ENCODE results near the gene TRIM8.

TRIM8 gene

DNA sequence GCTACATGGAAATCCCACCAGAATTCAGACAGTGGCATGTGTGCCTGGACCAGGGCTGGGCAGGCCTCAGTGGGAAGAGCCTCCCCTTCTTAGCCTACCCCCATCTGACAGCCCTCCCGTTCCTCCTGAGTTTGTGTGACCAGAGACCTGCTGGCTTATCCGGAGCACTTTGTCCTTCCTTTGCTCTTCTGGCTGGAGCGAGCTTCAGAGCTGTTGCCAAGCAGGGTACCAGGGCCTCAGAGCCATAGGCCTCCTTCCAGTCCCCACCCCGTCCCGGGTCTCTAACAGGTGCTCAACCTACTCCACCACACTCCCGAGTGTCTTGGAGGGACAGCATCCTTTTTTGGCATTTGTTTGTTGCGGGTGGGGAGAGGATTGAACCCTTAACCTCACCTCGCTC is 26.5 kb upstream of the TRIM8 start:
- H3K27me3 ChIP-seq (ENCODE audit: insufficient read depth, poor library complexity, severe bottlenecking) = no peaks in the 10 kb centered on the region
- H3K9me3 ChIP-seq (ENCODE audit: severe bottlenecking) = no peaks in the 10 kb centered on the region
- DNase-seq (ENCODE audit: low spot score) (no peak), ATAC-seq (ENCODE audit: low read depth) (no peak)
- TF ChIP-seq, protein P1, sequence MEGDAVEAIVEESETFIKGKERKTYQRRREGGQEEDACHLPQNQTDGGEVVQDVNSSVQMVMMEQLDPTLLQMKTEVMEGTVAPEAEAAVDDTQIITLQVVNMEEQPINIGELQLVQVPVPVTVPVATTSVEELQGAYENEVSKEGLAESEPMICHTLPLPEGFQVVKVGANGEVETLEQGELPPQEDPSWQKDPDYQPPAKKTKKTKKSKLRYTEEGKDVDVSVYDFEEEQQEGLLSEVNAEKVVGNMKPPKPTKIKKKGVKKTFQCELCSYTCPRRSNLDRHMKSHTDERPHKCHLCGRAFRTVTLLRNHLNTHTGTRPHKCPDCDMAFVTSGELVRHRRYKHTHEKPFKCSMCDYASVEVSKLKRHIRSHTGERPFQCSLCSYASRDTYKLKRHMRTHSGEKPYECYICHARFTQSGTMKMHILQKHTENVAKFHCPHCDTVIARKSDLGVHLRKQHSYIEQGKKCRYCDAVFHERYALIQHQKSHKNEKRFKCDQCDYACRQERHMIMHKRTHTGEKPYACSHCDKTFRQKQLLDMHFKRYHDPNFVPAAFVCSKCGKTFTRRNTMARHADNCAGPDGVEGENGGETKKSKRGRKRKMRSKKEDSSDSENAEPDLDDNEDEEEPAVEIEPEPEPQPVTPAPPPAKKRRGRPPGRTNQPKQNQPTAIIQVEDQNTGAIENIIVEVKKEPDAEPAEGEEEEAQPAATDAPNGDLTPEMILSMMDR (IDR thresholded peaks at IDR 0.05; ENCODE audit: poor library complexity, severe bottlenecking) = no peak
- H3K4me1 ChIP-seq (ENCODE audit: insufficient read depth, poor library complexity, severe bottlenecking) = no peaks in the 10 kb centered on the region
- H3K36me3 ChIP-seq (ENCODE audit: low read depth) = no peaks in the 10 kb centered on the region
- no peak overlapping the region for H3K27ac ChIP-seq (ENCODE audit: poor library complexity, severe bottlenecking)
- no peak overlapping the region for H3K4me3 ChIP-seq (ENCODE audit: severe bottlenecking)

DNA sequence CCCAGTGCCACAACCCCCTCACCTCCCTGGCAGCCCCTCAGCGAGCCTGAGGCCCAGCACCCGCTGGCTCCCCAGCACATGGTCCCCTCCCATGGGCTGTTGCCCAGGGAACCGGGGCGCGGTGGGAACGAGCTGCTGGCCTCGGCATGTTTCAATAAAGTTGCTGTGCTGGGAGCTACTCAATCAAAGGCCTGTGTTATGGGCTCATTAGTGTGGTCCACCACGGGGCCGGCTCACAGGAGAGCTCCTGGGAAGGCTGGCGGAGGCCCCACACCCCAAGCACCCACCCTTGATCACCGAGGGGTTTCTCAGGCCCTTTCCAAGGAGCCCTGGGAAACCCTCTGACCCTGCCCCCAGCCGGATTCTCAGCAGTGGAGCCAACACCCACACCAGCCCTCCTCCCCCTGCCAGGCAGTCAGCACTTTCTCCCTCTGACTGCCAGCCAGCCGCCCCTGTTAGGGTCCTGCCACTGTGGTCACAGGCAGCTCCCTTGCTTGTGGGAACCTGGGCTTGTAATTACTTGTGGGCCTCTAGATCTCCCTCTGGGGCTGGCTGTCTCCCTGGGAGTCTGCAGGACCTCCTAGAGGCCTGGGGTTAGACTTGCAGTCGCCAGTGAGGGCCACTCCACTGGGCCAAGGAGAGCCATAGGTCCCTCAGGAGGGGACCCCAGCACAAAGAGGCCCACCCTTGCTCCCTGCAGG is 24.8 kb upstream of the TRIM8 start:
- H3K4me1 ChIP-seq (ENCODE audit: insufficient read depth, poor library complexity, severe bottlenecking) = peaks cover under 1% of the 10 kb centered on the region

DNA sequence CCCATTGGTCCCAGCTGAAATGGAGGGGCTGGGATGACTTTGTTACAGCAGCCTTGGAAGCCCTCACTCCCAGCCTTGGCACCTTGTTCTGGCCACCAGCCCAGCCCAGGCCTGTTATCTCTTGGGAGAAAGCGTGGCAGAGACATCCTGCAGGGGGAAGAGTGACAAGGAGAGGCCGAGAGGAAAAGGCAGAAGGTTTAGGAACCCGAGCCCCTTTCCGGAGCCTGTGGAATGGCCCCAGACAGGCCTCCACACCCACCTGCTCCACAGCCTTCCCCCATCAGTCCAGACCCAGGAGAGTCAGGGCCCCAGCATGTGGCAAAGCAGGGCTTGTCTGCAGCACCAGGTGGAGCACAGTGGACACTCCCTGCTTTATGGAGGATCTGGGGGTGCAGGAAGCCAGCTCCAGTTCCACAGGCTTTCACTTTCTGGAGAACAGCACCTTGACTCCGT is 24.1 kb upstream of the TRIM8 start:
- DNase-seq (ENCODE audit: low spot score) = no peak

More for the DNA sequence above, 24.8 kb upstream of the TRIM8 start:
- DNase-seq (ENCODE audit: low spot score) (no peak), ATAC-seq (ENCODE audit: low read depth) (no peak)
- TF ChIP-seq, protein P1 (IDR thresholded peaks at IDR 0.05; ENCODE audit: poor library complexity, severe bottlenecking) = no peak
- Histone ChIP-seq H3K27me3 (ENCODE audit: insufficient read depth, poor library complexity, severe bottlenecking) (no peaks in the 10 kb centered on the region), H3K9me3 (ENCODE audit: severe bottlenecking) (no peaks in the 10 kb centered on the region), H3K27ac (ENCODE audit: poor library complexity, severe bottlenecking) (no peak overlapping the region), H3K36me3 (ENCODE audit: low read depth) (no peaks in the 10 kb centered on the region), H3K4me3 (ENCODE audit: severe bottlenecking) (no peak overlapping the region)

DNA sequence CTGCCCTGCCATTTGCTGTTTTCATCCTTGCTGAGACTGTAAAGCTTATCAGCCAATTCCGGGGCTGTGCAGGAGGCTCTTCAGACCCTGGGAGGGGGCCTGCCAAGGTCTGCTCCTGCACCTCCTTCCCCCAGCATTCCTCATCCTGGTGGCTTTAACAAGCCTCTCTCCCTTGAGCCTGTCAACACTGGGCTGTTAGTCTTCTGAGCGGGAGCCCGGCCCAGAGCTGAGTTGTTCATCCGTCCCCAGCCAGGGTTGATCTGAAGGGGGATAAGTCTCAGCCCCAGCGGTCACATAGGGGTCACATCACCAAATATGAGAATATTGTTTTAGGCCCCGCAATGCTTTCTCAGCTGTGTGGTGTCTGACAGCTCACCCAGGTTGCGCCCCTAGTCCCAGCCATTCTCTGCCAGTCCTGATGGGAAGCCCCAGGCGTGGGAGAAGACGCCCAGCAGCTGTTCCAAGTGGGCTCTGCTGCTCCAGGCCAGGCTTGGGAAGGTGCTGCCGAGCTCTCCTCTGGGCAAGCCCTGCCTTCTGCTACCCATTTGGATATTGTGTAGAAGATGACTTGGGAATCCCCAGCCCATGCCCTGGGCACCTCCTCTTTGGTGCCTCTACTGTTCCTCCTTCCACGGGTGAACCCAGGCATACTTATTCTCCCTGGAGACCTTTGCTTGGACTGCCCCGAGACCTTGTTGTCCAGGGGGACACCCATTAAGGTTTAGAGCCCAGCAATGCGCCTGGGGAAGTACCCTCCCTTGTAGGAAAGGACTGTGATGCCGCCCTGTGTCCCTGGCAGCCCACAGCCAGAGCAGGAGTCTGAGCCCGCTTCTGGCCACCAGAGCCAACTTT is 23.5 kb upstream of the TRIM8 start:
- DNase-seq (ENCODE audit: low spot score) (no peak), ATAC-seq (ENCODE audit: low read depth) (no peak)
- TF ChIP-seq, protein P1 (IDR thresholded peaks at IDR 0.05; ENCODE audit: poor library complexity, severe bottlenecking) = no peak
- no peaks in the 10 kb centered on the region for H3K9me3 ChIP-seq (ENCODE audit: severe bottlenecking)
- no peaks in the 10 kb centered on the region for H3K27me3 ChIP-seq (ENCODE audit: insufficient read depth, poor library complexity, severe bottlenecking)
- no peak overlapping the region for H3K4me3 ChIP-seq (ENCODE audit: severe bottlenecking)
- H3K27ac ChIP-seq (ENCODE audit: poor library complexity, severe bottlenecking) = peak overlapping the region; percentile 22
- H3K4me1 ChIP-seq (ENCODE audit: insufficient read depth, poor library complexity, severe bottlenecking) = peaks cover 14% of the 10 kb centered on the region
- no peaks in the 10 kb centered on the region for H3K36me3 ChIP-seq (ENCODE audit: low read depth)

More for the DNA sequence above, 24.1 kb upstream of the TRIM8 start:
- Histone ChIP-seq H3K36me3 (ENCODE audit: low read depth) (no peaks in the 10 kb centered on the region), H3K4me1 (ENCODE audit: insufficient read depth, poor library complexity, severe bottlenecking) (peaks cover 7% of the 10 kb centered on the region), H3K4me3 (ENCODE audit: severe bottlenecking) (no peak overlapping the region), H3K27ac (ENCODE audit: poor library complexity, severe bottlenecking) (peak overlapping the region; percentile 22), H3K27me3 (ENCODE audit: insufficient read depth, poor library complexity, severe bottlenecking) (no peaks in the 10 kb centered on the region), H3K9me3 (ENCODE audit: severe bottlenecking) (no peaks in the 10 kb centered on the region)
- TF ChIP-seq, protein P1 (IDR thresholded peaks at IDR 0.05; ENCODE audit: poor library complexity, severe bottlenecking) = no peak
- ATAC-seq (ENCODE audit: low read depth) = no peak
